GM23338 (cell line): ENCODE measurements around the gene MITF. TPM values are rescaled to one million over a fixed set of nuclear protein-coding genes. Genes with fewer than 3 reads are reported as not detected.

Experiments used
- ATAC-seq: fragments of 200-7000 bp; cut with Tn5 transposase; 3 replicates; pipeline ENCODE4 v1.9.1; 2020
- DNase-seq: peaks from one replicate; pipeline ENCODE4 v3.0.0-alpha.2; 2015; ENCODE audit warnings: low spot score
- H2AFZ ChIP-seq: fragments of 200-600 bp; sonication (generic); 2 replicates; pipeline ENCODE4 v1.8.0; 2016; ENCODE audit warnings: antibody characterized with exemption, mild to moderate bottlenecking, moderate library complexity
- H3F3A ChIP-seq: fragments of 200-600 bp; sonication (generic); replicated peaks from 2 replicates; pipeline ENCODE4 v1.8.0; 2017; ENCODE audit warnings: antibody characterized with exemption, mixed run types, low read depth
- H3K27ac ChIP-seq: fragments of 200-600 bp; sonication (generic); 2 replicates; pipeline ENCODE4 v1.6.1; 2016; ENCODE audit warnings: low read depth
- H3K27me3 ChIP-seq: fragments of 200-600 bp; sonication (generic); 2 replicates; pipeline ENCODE4 v1.8.0; 2016; ENCODE audit warnings: mild to moderate bottlenecking, mixed run types, moderate library complexity; ENCODE audit not compliant: insufficient read depth
- H3K36me3 ChIP-seq: fragments of 200-600 bp; sonication (generic); 2 replicates; pipeline ENCODE4 v1.8.0; 2016; ENCODE audit warnings: mild to moderate bottlenecking; ENCODE audit not compliant: insufficient read depth
- H3K4me1 ChIP-seq: fragments of 200-600 bp; sonication (generic); 2 replicates; pipeline ENCODE4 v1.8.0; 2016; ENCODE audit warnings: mild to moderate bottlenecking, moderate library complexity; ENCODE audit not compliant: insufficient read depth
- H3K4me2 ChIP-seq: fragments of 200-600 bp; sonication (generic); 2 replicates; pipeline ENCODE4 v1.7.1; 2017; ENCODE audit warnings: mixed run types
- H3K4me3 ChIP-seq: fragments of 200-600 bp; sonication (generic); 2 replicates; pipeline ENCODE4 v1.6.1; 2016; ENCODE audit warnings: mixed run types
- H3K79me2 ChIP-seq: fragments of 200-600 bp; sonication (generic); replicated peaks from 2 replicates; pipeline ENCODE4 v1.8.0; 2017; ENCODE audit warnings: mild to moderate bottlenecking; ENCODE audit not compliant: insufficient read depth
- H3K9me2 ChIP-seq: fragments of 200-600 bp; sonication (generic); 2 replicates; pipeline ENCODE4 v1.8.0; 2017; ENCODE audit not compliant: insufficient read depth
- H4K20me1 ChIP-seq: fragments of 200-600 bp; sonication (generic); replicated peaks from 2 replicates; pipeline ENCODE4 v1.8.0; 2017; ENCODE audit warnings: mild to moderate bottlenecking; ENCODE audit not compliant: insufficient read depth
- H3K27ac Mint-ChIP-seq: 2 replicates; pipeline ENCODE4 v1.8.0; 2020; ENCODE audit warnings: inconsistent platforms, mild to moderate bottlenecking, moderate library complexity, mixed read lengths
- H3K27me3 Mint-ChIP-seq: 3 replicates; pipeline ENCODE4 v1.8.0; 2022; ENCODE audit warnings: low read depth, mild to moderate bottlenecking, moderate library complexity, mixed read lengths, inconsistent platforms; ENCODE audit not compliant: insufficient read depth, poor library complexity
- H3K36me3 Mint-ChIP-seq: 3 replicates; pipeline ENCODE4 v1.8.0; 2021; ENCODE audit warnings: low read depth, mild to moderate bottlenecking, inconsistent platforms, moderate library complexity, mixed read lengths
- H3K4me1 Mint-ChIP-seq: 3 replicates; pipeline ENCODE4 v1.8.0; 2020; ENCODE audit warnings: mild to moderate bottlenecking, inconsistent platforms, mixed read lengths
- H3K4me3 Mint-ChIP-seq: 3 replicates; pipeline ENCODE4 v1.8.0; 2021; ENCODE audit warnings: moderate library complexity, mild to moderate bottlenecking, inconsistent platforms, mixed read lengths
- H3K9me3 Mint-ChIP-seq: 3 replicates; pipeline ENCODE4 v1.8.0; 2020; ENCODE audit warnings: moderate library complexity, mild to moderate bottlenecking, inconsistent platforms, mixed read lengths
- CREB1 ChIP-seq: fragments of 250-450 bp; sonication (Bioruptor Pico); IDR thresholded peaks from 2 replicates; pipeline ENCODE4 v1.5.0; 2020; ENCODE audit warnings: low read depth, mild to moderate bottlenecking, moderate library complexity
- CTCF ChIP-seq, 2 experiments: fragments of 200-600 bp in 1 of 2; sonication (generic) in 1 of 2; conservative IDR thresholded peaks; 2 replicates each; pipeline versions ENCODE4 v1.5.1 to v1.6.1; 2016 to 2017; ENCODE audit warnings: antibody characterized with exemption in 2 of 2, low read depth in 2 of 2, mild to moderate bottlenecking in 2 of 2, moderate library complexity in 1 of 2
- ETS1 ChIP-seq: IDR thresholded peaks from 2 replicates; pipeline ENCODE4 v1.6.1; 2016; ENCODE audit warnings: antibody characterized with exemption
- EZH2 ChIP-seq: fragments of 200-600 bp; sonication (generic); IDR thresholded peaks from one replicate; pipeline ENCODE4 v1.8.0; 2017; ENCODE audit warnings: antibody characterized with exemption, mild to moderate bottlenecking, low read depth; ENCODE audit not compliant: unreplicated experiment
- JUNB ChIP-seq: IDR thresholded peaks from one replicate; pipeline ENCODE4 v1.6.1; 2016; ENCODE audit warnings: antibody characterized with exemption; ENCODE audit not compliant: unreplicated experiment
- POLR2AphosphoS5 ChIP-seq: IDR thresholded peaks from 2 replicates; pipeline ENCODE4 v1.6.1; 2016; ENCODE audit warnings: antibody characterized with exemption, low read depth
- ZNF114 ChIP-seq: fragments of 250-450 bp; sonication (Bioruptor Pico); IDR thresholded peaks from 2 replicates; pipeline ENCODE4 v1.5.0; 2020; ENCODE audit warnings: mild to moderate bottlenecking, moderate library complexity
- polyA plus RNA-seq: library from polyadenylated mRNA; unstranded; fragments of >200 nt; fragmentation: Nextera tagmentation; extraction: Ambion mirVana; gene quantifications from 2 replicates; pipeline ENCODE4 v1.2.1, GENCODE V29; 2016
- total RNA-seq: library from RNA; depleted of rRNA; stranded (reverse); fragments of >200 nt; shearing (Covaris generic); gene quantifications from 2 replicates; pipeline ENCODE4 v1.2.3, GENCODE V29; 2014
- TF ChIP-seq, protein P1 (sequence below): IDR thresholded peaks from one replicate; pipeline ENCODE4 v1.6.1; 2018; ENCODE audit warnings: antibody characterized with exemption; ENCODE audit not compliant: unreplicated experiment
- TF ChIP-seq, protein P2 (sequence below): fragments of 250-450 bp; sonication (Bioruptor Pico); IDR thresholded peaks from 2 replicates; pipeline ENCODE4 v1.5.0; 2020; ENCODE audit warnings: mild to moderate bottlenecking, moderate library complexity

Gene MITF
- total and polyA plus RNA-seq, 2 experiments from 2014 or later: 1.9 to 2.4 TPM

GRCh38 chr3:69941037-69941436 is 201.8 kb downstream of the MITF start:
- no peaks in the 10 kb centered on the region for H3K36me3 Mint-ChIP-seq
- DNase-seq: no peak

More at GRCh38 chr3:69941037-69941436, 201.8 kb downstream of the MITF start:
- Mint-ChIP-seq H3K4me1 (peaks cover 13% of the 10 kb centered on the region; the same call in 2 of the 3 replicates), H3K27ac (no peak overlapping the region), H3K9me3 (no peaks in the 10 kb centered on the region), H3K4me3 (no peak overlapping the region), H3K27me3 (no peaks in the 10 kb centered on the region)
- no peaks in the 10 kb centered on the region for H3K36me3 ChIP-seq
- H3K4me2 ChIP-seq: no peak overlapping the region
- no peaks in the 10 kb centered on the region for H3F3A ChIP-seq
- peaks cover 14% of the 10 kb centered on the region for H3K4me1 ChIP-seq
- H3K27ac ChIP-seq: no peak overlapping the region
- no peaks in the 10 kb centered on the region for H3K27me3 ChIP-seq
- H3K79me2 ChIP-seq: no peaks in the 10 kb centered on the region
- H3K4me3 ChIP-seq: no peak overlapping the region
- H4K20me1 ChIP-seq: no peaks in the 10 kb centered on the region
- no peaks in the 10 kb centered on the region; the same call in 1 of the 2 replicates for H3K9me2 ChIP-seq
- no peak for ATAC-seq
- no peak for TF ChIP-seq POLR2AphosphoS5
- TF ChIP-seq, protein P1, sequence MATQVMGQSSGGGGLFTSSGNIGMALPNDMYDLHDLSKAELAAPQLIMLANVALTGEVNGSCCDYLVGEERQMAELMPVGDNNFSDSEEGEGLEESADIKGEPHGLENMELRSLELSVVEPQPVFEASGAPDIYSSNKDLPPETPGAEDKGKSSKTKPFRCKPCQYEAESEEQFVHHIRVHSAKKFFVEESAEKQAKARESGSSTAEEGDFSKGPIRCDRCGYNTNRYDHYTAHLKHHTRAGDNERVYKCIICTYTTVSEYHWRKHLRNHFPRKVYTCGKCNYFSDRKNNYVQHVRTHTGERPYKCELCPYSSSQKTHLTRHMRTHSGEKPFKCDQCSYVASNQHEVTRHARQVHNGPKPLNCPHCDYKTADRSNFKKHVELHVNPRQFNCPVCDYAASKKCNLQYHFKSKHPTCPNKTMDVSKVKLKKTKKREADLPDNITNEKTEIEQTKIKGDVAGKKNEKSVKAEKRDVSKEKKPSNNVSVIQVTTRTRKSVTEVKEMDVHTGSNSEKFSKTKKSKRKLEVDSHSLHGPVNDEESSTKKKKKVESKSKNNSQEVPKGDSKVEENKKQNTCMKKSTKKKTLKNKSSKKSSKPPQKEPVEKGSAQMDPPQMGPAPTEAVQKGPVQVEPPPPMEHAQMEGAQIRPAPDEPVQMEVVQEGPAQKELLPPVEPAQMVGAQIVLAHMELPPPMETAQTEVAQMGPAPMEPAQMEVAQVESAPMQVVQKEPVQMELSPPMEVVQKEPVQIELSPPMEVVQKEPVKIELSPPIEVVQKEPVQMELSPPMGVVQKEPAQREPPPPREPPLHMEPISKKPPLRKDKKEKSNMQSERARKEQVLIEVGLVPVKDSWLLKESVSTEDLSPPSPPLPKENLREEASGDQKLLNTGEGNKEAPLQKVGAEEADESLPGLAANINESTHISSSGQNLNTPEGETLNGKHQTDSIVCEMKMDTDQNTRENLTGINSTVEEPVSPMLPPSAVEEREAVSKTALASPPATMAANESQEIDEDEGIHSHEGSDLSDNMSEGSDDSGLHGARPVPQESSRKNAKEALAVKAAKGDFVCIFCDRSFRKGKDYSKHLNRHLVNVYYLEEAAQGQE: no peak
- TF ChIP-seq, protein P2, sequence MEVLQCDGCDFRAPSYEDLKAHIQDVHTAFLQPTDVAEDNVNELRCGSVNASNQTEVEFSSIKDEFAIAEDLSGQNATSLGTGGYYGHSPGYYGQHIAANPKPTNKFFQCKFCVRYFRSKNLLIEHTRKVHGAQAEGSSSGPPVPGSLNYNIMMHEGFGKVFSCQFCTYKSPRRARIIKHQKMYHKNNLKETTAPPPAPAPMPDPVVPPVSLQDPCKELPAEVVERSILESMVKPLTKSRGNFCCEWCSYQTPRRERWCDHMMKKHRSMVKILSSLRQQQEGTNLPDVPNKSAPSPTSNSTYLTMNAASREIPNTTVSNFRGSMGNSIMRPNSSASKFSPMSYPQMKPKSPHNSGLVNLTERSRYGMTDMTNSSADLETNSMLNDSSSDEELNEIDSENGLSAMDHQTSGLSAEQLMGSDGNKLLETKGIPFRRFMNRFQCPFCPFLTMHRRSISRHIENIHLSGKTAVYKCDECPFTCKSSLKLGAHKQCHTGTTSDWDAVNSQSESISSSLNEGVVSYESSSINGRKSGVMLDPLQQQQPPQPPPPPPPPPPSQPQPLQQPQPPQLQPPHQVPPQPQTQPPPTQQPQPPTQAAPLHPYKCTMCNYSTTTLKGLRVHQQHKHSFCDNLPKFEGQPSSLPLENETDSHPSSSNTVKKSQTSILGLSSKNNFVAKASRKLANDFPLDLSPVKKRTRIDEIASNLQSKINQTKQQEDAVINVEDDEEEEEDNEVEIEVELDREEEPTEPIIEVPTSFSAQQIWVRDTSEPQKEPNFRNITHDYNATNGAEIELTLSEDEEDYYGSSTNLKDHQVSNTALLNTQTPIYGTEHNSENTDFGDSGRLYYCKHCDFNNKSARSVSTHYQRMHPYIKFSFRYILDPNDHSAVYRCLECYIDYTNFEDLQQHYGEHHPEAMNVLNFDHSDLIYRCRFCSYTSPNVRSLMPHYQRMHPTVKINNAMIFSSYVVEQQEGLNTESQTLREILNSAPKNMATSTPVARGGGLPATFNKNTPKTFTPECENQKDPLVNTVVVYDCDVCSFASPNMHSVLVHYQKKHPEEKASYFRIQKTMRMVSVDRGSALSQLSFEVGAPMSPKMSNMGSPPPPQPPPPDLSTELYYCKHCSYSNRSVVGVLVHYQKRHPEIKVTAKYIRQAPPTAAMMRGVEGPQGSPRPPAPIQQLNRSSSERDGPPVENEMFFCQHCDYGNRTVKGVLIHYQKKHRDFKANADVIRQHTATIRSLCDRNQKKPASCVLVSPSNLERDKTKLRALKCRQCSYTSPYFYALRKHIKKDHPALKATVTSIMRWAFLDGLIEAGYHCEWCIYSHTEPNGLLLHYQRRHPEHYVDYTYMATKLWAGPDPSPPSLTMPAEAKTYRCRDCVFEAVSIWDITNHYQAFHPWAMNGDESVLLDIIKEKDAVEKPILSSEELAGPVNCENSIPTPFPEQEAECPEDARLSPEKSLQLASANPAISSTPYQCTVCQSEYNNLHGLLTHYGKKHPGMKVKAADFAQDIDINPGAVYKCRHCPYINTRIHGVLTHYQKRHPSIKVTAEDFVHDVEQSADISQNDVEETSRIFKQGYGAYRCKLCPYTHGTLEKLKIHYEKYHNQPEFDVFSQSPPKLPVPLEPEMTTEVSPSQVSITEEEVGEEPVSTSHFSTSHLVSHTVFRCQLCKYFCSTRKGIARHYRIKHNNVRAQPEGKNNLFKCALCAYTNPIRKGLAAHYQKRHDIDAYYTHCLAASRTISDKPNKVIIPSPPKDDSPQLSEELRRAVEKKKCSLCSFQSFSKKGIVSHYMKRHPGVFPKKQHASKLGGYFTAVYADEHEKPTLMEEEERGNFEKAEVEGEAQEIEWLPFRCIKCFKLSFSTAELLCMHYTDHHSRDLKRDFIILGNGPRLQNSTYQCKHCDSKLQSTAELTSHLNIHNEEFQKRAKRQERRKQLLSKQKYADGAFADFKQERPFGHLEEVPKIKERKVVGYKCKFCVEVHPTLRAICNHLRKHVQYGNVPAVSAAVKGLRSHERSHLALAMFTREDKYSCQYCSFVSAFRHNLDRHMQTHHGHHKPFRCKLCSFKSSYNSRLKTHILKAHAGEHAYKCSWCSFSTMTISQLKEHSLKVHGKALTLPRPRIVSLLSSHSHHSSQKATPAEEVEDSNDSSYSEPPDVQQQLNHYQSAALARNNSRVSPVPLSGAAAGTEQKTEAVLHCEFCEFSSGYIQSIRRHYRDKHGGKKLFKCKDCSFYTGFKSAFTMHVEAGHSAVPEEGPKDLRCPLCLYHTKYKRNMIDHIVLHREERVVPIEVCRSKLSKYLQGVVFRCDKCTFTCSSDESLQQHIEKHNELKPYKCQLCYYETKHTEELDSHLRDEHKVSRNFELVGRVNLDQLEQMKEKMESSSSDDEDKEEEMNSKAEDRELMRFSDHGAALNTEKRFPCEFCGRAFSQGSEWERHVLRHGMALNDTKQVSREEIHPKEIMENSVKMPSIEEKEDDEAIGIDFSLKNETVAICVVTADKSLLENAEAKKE: no peak
- no peak for TF ChIP-seq CREB1
- no peak for TF ChIP-seq ZNF114 (CRISPR knock-in tag)
- TF ChIP-seq EZH2: no peak
- no peak for TF ChIP-seq CTCF (conservative IDR thresholded peaks at IDR 0.05; ENCODE audit: low read depth in 2 of 2)
- TF ChIP-seq ETS1: no peak
- no peak for TF ChIP-seq JUNB
- no peak overlapping the region for H2AFZ ChIP-seq
